Uterus (tissue), 2 donors: ENCODE measurements around the gene TNRC18.

Experiments used
- POLR2A ChIP-seq, 2 donors: fragments of 450-650 bp; IDR thresholded peaks; one replicate each; pipeline ENCODE4 v1.6.1; 2016; ENCODE audit warnings: antibody characterized with exemption in 2 of 2, mild to moderate bottlenecking in 1 of 2, moderate library complexity in 1 of 2
- TF ChIP-seq, protein P1 (sequence below), 4 experiments: fragments of 200-600 bp in 2 of 4; fragments of 450-650 bp in 2 of 4; sonication (generic) in 2 of 4; IDR thresholded peaks; one replicate each; pipeline ENCODE4 v1.5.1; 2016 to 2019; ENCODE audit warnings: antibody characterized with exemption in 4 of 4, mild to moderate bottlenecking in 2 of 4, moderate library complexity in 1 of 4

GRCh38 chr7:5418285-5418582 is 5.4 kb downstream of the TNRC18 start:
- TF ChIP-seq, protein P1, sequence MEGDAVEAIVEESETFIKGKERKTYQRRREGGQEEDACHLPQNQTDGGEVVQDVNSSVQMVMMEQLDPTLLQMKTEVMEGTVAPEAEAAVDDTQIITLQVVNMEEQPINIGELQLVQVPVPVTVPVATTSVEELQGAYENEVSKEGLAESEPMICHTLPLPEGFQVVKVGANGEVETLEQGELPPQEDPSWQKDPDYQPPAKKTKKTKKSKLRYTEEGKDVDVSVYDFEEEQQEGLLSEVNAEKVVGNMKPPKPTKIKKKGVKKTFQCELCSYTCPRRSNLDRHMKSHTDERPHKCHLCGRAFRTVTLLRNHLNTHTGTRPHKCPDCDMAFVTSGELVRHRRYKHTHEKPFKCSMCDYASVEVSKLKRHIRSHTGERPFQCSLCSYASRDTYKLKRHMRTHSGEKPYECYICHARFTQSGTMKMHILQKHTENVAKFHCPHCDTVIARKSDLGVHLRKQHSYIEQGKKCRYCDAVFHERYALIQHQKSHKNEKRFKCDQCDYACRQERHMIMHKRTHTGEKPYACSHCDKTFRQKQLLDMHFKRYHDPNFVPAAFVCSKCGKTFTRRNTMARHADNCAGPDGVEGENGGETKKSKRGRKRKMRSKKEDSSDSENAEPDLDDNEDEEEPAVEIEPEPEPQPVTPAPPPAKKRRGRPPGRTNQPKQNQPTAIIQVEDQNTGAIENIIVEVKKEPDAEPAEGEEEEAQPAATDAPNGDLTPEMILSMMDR (IDR thresholded peaks at IDR 0.05): no peak
- no peak for TF ChIP-seq POLR2A (IDR thresholded peaks at IDR 0.05)
